B cell (primary cell): ENCODE data around the gene CGNL1. TPM values are rescaled to one million over a fixed set of nuclear protein-coding genes. Genes with fewer than 3 reads are reported as not detected.

Source experiments
- ATAC-seq: fragments of 200-7000 bp; cut with Tn5 transposase; one replicate; pipeline ENCODE4 v1.10.0; 2021; ENCODE audit warnings: low read depth, mild to moderate bottlenecking, moderate number of reproducible peaks, moderate library complexity
- CTCF ChIA-PET: fragments of 350-600 bp; sonication (Branson Sonifier 250); formaldehyde crosslinking; loops from one replicate; lab custom pipeline; 2021; ENCODE audit warnings: antibody characterized with exemption, inconsistent platforms; lab: Charles Lee
- POLR2A ChIA-PET: fragments of 350-600 bp; sonication (Branson Sonifier 250); formaldehyde crosslinking; loops from one replicate; lab custom pipeline; 2021; ENCODE audit warnings: antibody characterized with exemption; lab: Charles Lee
- DNase-seq: peaks from one replicate; pipeline ENCODE4 v3.0.0; 2013
- H2AFZ ChIP-seq: 2 replicates; pipeline ENCODE4 v1.6.1; 2012; ENCODE audit warnings: mild to moderate bottlenecking, low read depth, low read length; ENCODE audit not compliant: insufficient read depth, poor library complexity, severe bottlenecking
- H3K27ac ChIP-seq, 2 donors: 1 replicate in 1 of 2; 2 replicates in 1 of 2; pipeline ENCODE4 v1.5.1; 2012 to 2013; ENCODE audit warnings: low read length in 2 of 2, mild to moderate bottlenecking in 2 of 2, moderate library complexity in 1 of 2
- H3K27me3 ChIP-seq, 4 experiments: fragments of 200-600 bp in 1 of 4; sonication (generic) in 1 of 4; replicated peaks in 1 of 4; 1 replicate in 2 of 4; 2 replicates in 2 of 4; pipeline versions ENCODE4 v1.6.1 to v1.7.0; 2013 to 2016; ENCODE audit warnings: low read length in 3 of 4, mild to moderate bottlenecking in 2 of 4, mixed read lengths in 1 of 4, moderate library complexity in 1 of 4; ENCODE audit not compliant: insufficient read depth in 4 of 4, control insufficient read depth in 3 of 4; ENCODE audit errors: control extremely low read depth in 1 of 4
- H3K36me3 ChIP-seq, 2 experiments: replicated peaks in 1 of 2; 1 replicate in 1 of 2; 2 replicates in 1 of 2; pipeline versions ENCODE4 v1.6.1 to v1.7.1; 2013; ENCODE audit warnings: low read length in 1 of 2; ENCODE audit not compliant: insufficient read depth in 2 of 2, control insufficient read depth in 1 of 2; ENCODE audit errors: control extremely low read depth in 1 of 2, extremely low read depth in 1 of 2
- H3K4me1 ChIP-seq, 2 donors: fragments of 200-600 bp in 1 of 2; sonication (generic) in 1 of 2; 1 replicate in 1 of 2; 2 replicates in 1 of 2; pipeline versions ENCODE4 v1.5.1 to v1.6.1; 2013 to 2017; ENCODE audit warnings: low read length in 2 of 2; ENCODE audit not compliant: control insufficient read depth in 2 of 2, insufficient read depth in 2 of 2
- H3K4me2 ChIP-seq: replicated peaks from 2 replicates; pipeline ENCODE3; 2012; ENCODE audit warnings: mild to moderate bottlenecking, low read depth, low read length; ENCODE audit not compliant: poor library complexity, severe bottlenecking
- H3K4me3 ChIP-seq, 5 experiments: fragments of 200-600 bp in 1 of 5; sonication (generic) in 1 of 5; 1 replicate in 3 of 5; 2 replicates in 2 of 5; pipeline versions ENCODE4 v1.5.1 to v1.7.0; 2011 to 2016; ENCODE audit warnings: low read length in 4 of 5, mild to moderate bottlenecking in 4 of 5, low read depth in 2 of 5, control low read depth in 1 of 5, moderate library complexity in 1 of 5; ENCODE audit not compliant: insufficient read depth in 1 of 5; ENCODE audit errors: control extremely low read depth in 1 of 5, extremely low read depth in 1 of 5
- H3K79me2 ChIP-seq: fragments of 200-600 bp; sonication (generic); one replicate; pipeline ENCODE4 v1.6.0; 2016; ENCODE audit warnings: low read length; ENCODE audit not compliant: control insufficient read depth, insufficient read depth
- H3K9ac ChIP-seq: fragments of 200-600 bp; sonication (generic); 2 replicates; pipeline ENCODE4 v1.6.1; 2017; ENCODE audit warnings: mild to moderate bottlenecking, low read length, moderate library complexity
- H3K9me3 ChIP-seq, 3 donors: one replicate each; pipeline versions ENCODE4 v1.6.1 to v1.7.1; 2013; ENCODE audit warnings: low read length in 2 of 3; ENCODE audit not compliant: control insufficient read depth in 2 of 3, insufficient read depth in 1 of 3; ENCODE audit errors: control extremely low read depth in 1 of 3
- H4K20me1 ChIP-seq: 2 replicates; pipeline ENCODE4 v1.6.0; 2012; ENCODE audit warnings: mild to moderate bottlenecking, low read length; ENCODE audit not compliant: insufficient read depth, control insufficient read depth, poor library complexity, severe bottlenecking
- H3K27ac Mint-ChIP-seq: one replicate; pipeline ENCODE4 v1.8.0; 2021; ENCODE audit warnings: mixed read lengths
- H3K27me3 Mint-ChIP-seq: one replicate; pipeline ENCODE4 v1.8.0; 2021; ENCODE audit warnings: mixed read lengths
- H3K4me1 Mint-ChIP-seq: one replicate; pipeline ENCODE4 v1.8.0; 2021; ENCODE audit warnings: mixed read lengths
- H3K4me3 Mint-ChIP-seq: one replicate; pipeline ENCODE4 v1.8.0; 2021; ENCODE audit warnings: mixed read lengths
- H3K9me3 Mint-ChIP-seq: one replicate; pipeline ENCODE4 v1.8.0; 2022; ENCODE audit warnings: mixed read lengths; ENCODE audit not compliant: insufficient read depth
- EZH2 ChIP-seq: IDR thresholded peaks from 2 replicates; pipeline ENCODE4 v1.6.1; 2012; ENCODE audit warnings: borderline replicate concordance, low read depth, mild to moderate bottlenecking, moderate library complexity, low read length; ENCODE audit not compliant: insufficient read depth, poor library complexity, severe bottlenecking
- WGBS: methylation state at CpG from one replicate; pipeline ENCODE4 v1.1.5; 2013; ENCODE audit warnings: missing lambda C conversion rate; ENCODE audit not compliant: insufficient coverage; 5-methylcytosine and 5-hydroxymethylcytosine counted together
- intact Hi-C: fragments of 100-400 bp; cut with micrococcal nuclease; formaldehyde crosslinking; loops from one replicate; pipeline ENCODE4 v1.10.0; 2022
- polyA plus RNA-seq: library from polyadenylated mRNA; depleted of rRNA; stranded (reverse); fragments of >200 nt; gene quantifications from 2 replicates; pipeline ENCODE4 v1.2.3, GENCODE V29; 2012
- total RNA-seq, 2 donors: library from RNA; stranded (reverse); fragments of 120-200 nt in 1 of 2; gene quantifications; 1 replicate in 1 of 2; 2 replicates in 1 of 2; pipeline versions ENCODE4 v1.2.3 to v1.2.4, GENCODE V29; 2013 to 2022
- TF ChIP-seq, protein P1 (sequence below): fragments of 200-600 bp; IDR thresholded peaks from one replicate; pipeline ENCODE4 v1.8.0; 2022; ENCODE audit warnings: antibody characterized with exemption, mild to moderate bottlenecking

Gene CGNL1
- total and polyA plus RNA-seq, 2 donors (not counting 1 experiment from before 2014, with no cell fraction given) = 0.03 to 0.12 TPM

DNA sequence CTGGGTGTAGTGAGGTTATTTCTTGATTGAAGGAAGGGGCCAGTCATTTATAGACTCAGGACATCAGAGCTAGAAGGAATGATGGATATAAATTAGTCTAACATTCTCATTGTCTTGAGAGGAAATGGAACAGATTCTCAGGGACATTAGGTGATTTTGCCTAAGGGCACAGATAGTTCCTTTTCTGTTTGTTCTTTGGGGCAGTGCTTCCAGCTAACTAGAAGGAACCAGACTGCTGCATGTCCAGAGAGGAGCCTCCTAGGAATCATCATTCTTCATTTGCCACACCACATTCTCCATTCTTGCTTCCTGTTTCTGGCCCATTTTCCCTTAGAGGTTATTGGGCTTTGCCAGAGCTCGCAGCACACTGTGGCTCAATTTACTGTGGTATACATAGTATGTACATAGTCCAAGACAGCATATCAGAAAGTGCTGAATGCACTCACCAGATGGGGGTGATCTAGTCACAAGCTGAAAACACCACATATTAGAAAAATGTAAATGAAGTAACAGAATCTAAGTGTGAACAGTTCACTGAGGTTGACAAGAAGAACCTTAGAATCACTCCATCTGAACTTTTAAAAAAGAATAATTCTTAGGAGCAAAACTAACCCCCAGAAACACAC, 152.7 kb downstream of the CGNL1 start:
- no peak for DNase-seq
- Histone ChIP-seq H3K36me3 (no peaks in the 10 kb centered on the region), H3K4me3 (no peak overlapping the region), H3K9me3 (no peaks in the 10 kb centered on the region), H3K9ac (no peak overlapping the region), H2AFZ (no peak overlapping the region), H3K4me2 (no peak overlapping the region), H3K27ac (no peak overlapping the region), H3K27me3 (no peaks in the 10 kb centered on the region), H4K20me1 (no peaks in the 10 kb centered on the region), H3K79me2 (no peaks in the 10 kb centered on the region), H3K4me1 (peaks cover 5 to 6% of the 10 kb centered on the region in 2 donors)
- WGBS = no CpG with 5 or more reads among the region's 1 CpG
- Mint-ChIP-seq H3K27ac (no peak overlapping the region), H3K27me3 (peaks cover 2% of the 10 kb centered on the region), H3K9me3 (no peaks in the 10 kb centered on the region), H3K4me3 (no peak overlapping the region), H3K4me1 (peaks cover 10% of the 10 kb centered on the region)
- no peak for ATAC-seq
- TF ChIP-seq, protein P1, sequence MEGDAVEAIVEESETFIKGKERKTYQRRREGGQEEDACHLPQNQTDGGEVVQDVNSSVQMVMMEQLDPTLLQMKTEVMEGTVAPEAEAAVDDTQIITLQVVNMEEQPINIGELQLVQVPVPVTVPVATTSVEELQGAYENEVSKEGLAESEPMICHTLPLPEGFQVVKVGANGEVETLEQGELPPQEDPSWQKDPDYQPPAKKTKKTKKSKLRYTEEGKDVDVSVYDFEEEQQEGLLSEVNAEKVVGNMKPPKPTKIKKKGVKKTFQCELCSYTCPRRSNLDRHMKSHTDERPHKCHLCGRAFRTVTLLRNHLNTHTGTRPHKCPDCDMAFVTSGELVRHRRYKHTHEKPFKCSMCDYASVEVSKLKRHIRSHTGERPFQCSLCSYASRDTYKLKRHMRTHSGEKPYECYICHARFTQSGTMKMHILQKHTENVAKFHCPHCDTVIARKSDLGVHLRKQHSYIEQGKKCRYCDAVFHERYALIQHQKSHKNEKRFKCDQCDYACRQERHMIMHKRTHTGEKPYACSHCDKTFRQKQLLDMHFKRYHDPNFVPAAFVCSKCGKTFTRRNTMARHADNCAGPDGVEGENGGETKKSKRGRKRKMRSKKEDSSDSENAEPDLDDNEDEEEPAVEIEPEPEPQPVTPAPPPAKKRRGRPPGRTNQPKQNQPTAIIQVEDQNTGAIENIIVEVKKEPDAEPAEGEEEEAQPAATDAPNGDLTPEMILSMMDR = no peak
- no peak for TF ChIP-seq EZH2
- intact Hi-C loops = no loop called here
- ChIA-PET CTCF (interaction anchor here (0.9 to 6.5 kb wide), 15 partner anchors 13 to 1036 kb away, joined by 3 to 288 read pairs (median 16); partner anchors contain the start of gene TCF12), POLR2A (no interaction called here)

DNA sequence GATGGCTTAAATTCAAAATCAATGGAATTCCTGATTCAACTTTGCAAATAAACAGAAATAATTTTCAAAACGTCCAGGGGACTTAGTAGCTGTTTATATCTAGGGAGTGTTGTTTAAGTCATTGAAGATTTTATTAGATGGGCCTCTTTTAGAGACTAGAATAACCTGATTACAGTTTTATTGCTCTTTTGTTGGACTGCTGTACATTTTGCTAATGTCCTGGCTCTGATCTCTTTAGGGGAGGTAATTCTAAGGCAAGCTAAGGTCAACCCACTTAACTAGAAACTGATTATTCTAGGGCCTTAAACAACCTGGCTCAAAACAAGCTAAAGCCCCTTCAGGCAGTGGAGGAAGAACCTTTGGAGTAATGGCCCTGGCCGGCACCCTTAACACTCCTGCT, 153.4 kb downstream of the CGNL1 start:
- no peak overlapping the region for H3K4me3 ChIP-seq
- ATAC-seq (no peak), DNase-seq (no peak)
- H3K27me3 ChIP-seq = no peaks in the 10 kb centered on the region
- TF ChIP-seq EZH2 = no peak
- H2AFZ ChIP-seq = no peak overlapping the region
- H3K4me3 Mint-ChIP-seq = no peak overlapping the region
- H3K9me3 Mint-ChIP-seq = no peaks in the 10 kb centered on the region
- H3K79me2 ChIP-seq = no peaks in the 10 kb centered on the region
- CTCF ChIA-PET = interaction anchor here (0.8 to 6.5 kb wide), 10 partner anchors 12 to 1037 kb away, joined by 3 to 288 read pairs (median 16); no protein-coding TSS in a partner anchor
- H3K9ac ChIP-seq = no peak overlapping the region
- WGBS = 100% methylated on average over 1 of the region's 2 CpGs
- H4K20me1 ChIP-seq = no peaks in the 10 kb centered on the region
- no peak overlapping the region for H3K27ac ChIP-seq
- no peaks in the 10 kb centered on the region for H3K9me3 ChIP-seq
- H3K36me3 ChIP-seq = no peaks in the 10 kb centered on the region
- no peak overlapping the region for H3K27ac Mint-ChIP-seq
- POLR2A ChIA-PET = no interaction called here
- H3K27me3 Mint-ChIP-seq = peaks cover 4% of the 10 kb centered on the region
- no peak overlapping the region for H3K4me2 ChIP-seq
- peaks cover 10% of the 10 kb centered on the region for H3K4me1 Mint-ChIP-seq
- intact Hi-C loops = no loop called here
- H3K4me1 ChIP-seq = peaks cover 5 to 6% of the 10 kb centered on the region in 2 donors
